H1 (cell line): ENCODE data around the gene EPHA6. TPM values are rescaled to one million over a fixed set of nuclear protein-coding genes. Genes with fewer than 3 reads are reported as not detected.

ENCODE experiments used
- POU5F1 ChIP-seq: IDR thresholded peaks from 2 replicates; pipeline ENCODE4 v1.6.1; 2011; ENCODE audit warnings: low read depth, mild to moderate bottlenecking, low read length, moderate library complexity
- SUZ12 ChIP-seq: fragments of 200-600 bp; sonication (generic); IDR thresholded peaks from 2 replicates; pipeline ENCODE4 v1.6.1; 2012; ENCODE audit warnings: mild to moderate bottlenecking, inconsistent platforms, low read length, moderate library complexity, mixed read lengths
- polyA plus RNA-seq, 7 experiments: library from polyadenylated mRNA; depleted of rRNA in 3 of 7; stranded (reverse) in 5 of 7; unstranded in 2 of 7; fragments of >200 nt in 5 of 7; fragments of 200-250 nt in 2 of 7; gene quantifications; 1 replicate in 5 of 7; 2 replicates in 1 of 7; 4 replicates in 1 of 7; pipeline versions ENCODE4 v1.2.1 to v1.2.3, GENCODE V29; 2011 to 2013; ENCODE audit warnings: missing spikeins in 2 of 7, mixed read lengths in 2 of 7
- total RNA-seq: library from RNA; stranded (reverse); fragmentation: NEBNext Ultra II Directional; extraction: Animal tissue kit (Norgen Biotek cat#: 25700); gene quantifications from 2 replicates; pipeline ENCODE4 v1.2.1, GENCODE V29; 2021

EPHA6 gene
- total and polyA plus RNA-seq, 2 of the 8 experiments (the other 6 are each of a cell fraction or from before 2014, with no cell fraction given): 0.83 to 3.2 TPM

DNA sequence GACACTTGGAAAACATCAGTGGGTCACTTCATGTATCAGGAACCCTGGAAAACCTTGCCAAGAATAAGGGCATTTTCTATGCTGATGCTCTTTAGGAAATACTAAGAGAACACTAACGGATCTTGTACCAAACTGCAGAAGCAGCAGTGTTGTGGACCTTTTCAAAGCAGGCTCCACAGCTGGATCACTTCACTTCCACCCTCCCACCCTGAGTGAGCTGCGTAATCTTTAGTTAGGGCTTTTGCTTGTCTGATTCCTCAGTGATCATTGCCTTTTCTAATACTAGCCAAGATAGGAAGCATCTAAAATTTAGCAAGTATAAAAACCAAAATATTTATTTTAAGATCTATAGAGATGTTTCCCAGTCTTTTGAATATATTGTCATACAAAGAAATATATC is 229.0 kb downstream of the EPHA6 start (continued):
- TF ChIP-seq SUZ12 (no peak), POU5F1 (no peak)
